ENCODE results near the gene DHRS1. TPM values are rescaled to one million over a fixed set of nuclear protein-coding genes. Genes with fewer than 3 reads are reported as not detected.

DHRS1 gene
- total RNA-seq, 1 donor from 2014 or later: 31.4 TPM

DNA sequence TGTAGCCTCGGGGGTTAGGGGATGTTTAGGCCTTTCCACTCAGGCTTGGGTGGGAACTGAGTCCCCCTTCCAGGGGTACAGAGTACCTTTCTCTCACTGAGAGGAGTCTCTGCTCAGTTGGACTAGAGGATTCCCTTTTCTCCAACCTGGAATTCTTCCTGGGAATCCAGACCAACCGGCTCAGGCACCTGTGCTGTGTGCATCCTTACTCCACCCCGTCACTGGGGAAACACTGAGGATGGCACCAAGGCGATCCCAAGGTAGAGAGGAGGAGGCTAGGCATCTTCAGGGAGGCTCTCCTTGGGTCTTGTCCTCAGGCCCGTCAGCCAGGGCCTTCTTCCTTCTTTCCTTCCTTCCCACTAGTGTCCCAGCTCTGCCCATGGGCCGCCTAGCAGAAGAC is 35.7 kb downstream of the DHRS1 start:
- no peak for DNase-seq (ENCODE audit: extremely low spot score, unreplicated experiment)
- TF ChIP-seq, protein P1, sequence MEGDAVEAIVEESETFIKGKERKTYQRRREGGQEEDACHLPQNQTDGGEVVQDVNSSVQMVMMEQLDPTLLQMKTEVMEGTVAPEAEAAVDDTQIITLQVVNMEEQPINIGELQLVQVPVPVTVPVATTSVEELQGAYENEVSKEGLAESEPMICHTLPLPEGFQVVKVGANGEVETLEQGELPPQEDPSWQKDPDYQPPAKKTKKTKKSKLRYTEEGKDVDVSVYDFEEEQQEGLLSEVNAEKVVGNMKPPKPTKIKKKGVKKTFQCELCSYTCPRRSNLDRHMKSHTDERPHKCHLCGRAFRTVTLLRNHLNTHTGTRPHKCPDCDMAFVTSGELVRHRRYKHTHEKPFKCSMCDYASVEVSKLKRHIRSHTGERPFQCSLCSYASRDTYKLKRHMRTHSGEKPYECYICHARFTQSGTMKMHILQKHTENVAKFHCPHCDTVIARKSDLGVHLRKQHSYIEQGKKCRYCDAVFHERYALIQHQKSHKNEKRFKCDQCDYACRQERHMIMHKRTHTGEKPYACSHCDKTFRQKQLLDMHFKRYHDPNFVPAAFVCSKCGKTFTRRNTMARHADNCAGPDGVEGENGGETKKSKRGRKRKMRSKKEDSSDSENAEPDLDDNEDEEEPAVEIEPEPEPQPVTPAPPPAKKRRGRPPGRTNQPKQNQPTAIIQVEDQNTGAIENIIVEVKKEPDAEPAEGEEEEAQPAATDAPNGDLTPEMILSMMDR (conservative IDR thresholded peaks at IDR 0.05): no peak
- Mint-ChIP-seq H3K9me3 (no peaks in the 10 kb centered on the region), H3K27me3 (no peaks in the 10 kb centered on the region), H3K4me1 (ENCODE audit: unreplicated experiment) (peaks cover 3% of the 10 kb centered on the region), H3K27ac (peak overlapping the region; percentile 86), H3K36me3 (peaks cover 4% of the 10 kb centered on the region), H3K4me3 (no peak overlapping the region)

DNA sequence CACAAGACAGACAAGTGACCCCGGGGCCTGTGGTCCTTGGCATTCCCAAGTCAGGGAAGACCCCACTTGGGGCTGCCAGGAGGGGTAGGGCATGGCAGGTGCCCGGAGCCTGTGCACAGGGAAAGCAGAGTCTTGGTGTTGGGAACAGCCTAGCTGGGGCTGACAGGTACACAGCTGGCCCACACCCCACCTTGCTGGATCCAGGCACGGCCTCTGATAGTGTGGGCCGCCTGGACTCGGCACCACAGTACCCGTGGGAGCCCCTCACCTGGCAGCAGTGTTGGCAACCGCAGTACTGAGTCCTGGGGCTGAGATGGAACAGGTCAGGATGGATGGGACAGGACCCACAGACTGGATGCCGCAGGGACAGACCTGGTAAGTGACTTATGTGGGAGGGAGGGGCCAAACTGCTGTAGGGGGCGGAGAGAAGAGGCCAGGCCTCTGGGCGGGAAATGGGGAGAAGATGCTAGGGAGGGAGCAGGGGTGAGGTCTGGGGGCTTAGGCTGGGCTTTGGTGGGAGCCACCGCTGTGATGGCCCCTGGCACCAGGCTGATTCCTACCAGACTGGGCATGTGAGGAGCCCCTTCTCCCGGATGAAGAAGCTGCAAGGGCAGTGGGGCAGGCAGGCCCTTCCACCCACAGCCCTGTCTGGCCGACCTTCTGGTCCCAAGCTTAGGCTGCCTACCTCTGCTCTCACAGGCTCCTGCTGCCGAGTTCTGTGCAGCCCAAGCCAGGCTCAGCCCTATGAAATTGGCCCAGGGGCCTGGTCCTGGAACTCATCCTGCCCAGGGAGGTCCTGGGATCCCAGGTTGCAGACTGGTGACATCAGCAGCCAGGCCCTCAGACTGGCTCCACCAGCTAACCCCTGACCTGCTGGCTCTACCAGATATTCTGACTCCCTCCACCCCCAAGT is 36.5 kb downstream of the DHRS1 start, which contains the start of gene TGM1:
Gene TGM1 (minus strand): TSS at position 357 of the 913 bp plus-strand sequence. CDS start 825 bp downstream, outside the sequence.
- Mint-ChIP-seq H3K4me3 (no peak within 1 kb of the TSS), H3K27me3 (no peaks in the 10 kb centered on the region), H3K36me3 (peaks cover 4% of the 10 kb centered on the region), H3K27ac (peak within 1 kb of the TSS; percentile 86), H3K4me1 (ENCODE audit: unreplicated experiment) (peaks cover 3% of the 10 kb centered on the region), H3K9me3 (no peaks in the 10 kb centered on the region)
- TF ChIP-seq, protein P1 (conservative IDR thresholded peaks at IDR 0.05): no peak
- DNase-seq (ENCODE audit: extremely low spot score, unreplicated experiment): no peak

GRCh38 chr14:24261969-24262327 is 37.6 kb downstream of the DHRS1 start:
- TF ChIP-seq, protein P1 (conservative IDR thresholded peaks at IDR 0.05): no peak
- no peaks in the 10 kb centered on the region for H3K9me3 Mint-ChIP-seq
- H3K4me1 Mint-ChIP-seq (ENCODE audit: unreplicated experiment): peaks cover 3% of the 10 kb centered on the region
- no peaks in the 10 kb centered on the region for H3K27me3 Mint-ChIP-seq
- DNase-seq (ENCODE audit: extremely low spot score, unreplicated experiment): no peak
- no peak overlapping the region for H3K4me3 Mint-ChIP-seq
- no peaks in the 10 kb centered on the region for H3K36me3 Mint-ChIP-seq
- no peak overlapping the region for H3K27ac Mint-ChIP-seq

- DNase-seq (ENCODE audit: extremely low spot score, unreplicated experiment): no peak
- TF ChIP-seq, protein P1 (conservative IDR thresholded peaks at IDR 0.05): no peak
- H3K27ac Mint-ChIP-seq: peak overlapping the region; percentile 84
- H3K4me3 Mint-ChIP-seq: no peak overlapping the region
- H3K36me3 Mint-ChIP-seq: no peaks in the 10 kb centered on the region
- H3K9me3 Mint-ChIP-seq: no peaks in the 10 kb centered on the region
- H3K4me1 Mint-ChIP-seq (ENCODE audit: unreplicated experiment): peaks cover 3% of the 10 kb centered on the region
- no peaks in the 10 kb centered on the region for H3K27me3 Mint-ChIP-seq
These were observed 38.2 kb downstream of the DHRS1 start for GRCh38 chr14:24261256-24261968.

DNA sequence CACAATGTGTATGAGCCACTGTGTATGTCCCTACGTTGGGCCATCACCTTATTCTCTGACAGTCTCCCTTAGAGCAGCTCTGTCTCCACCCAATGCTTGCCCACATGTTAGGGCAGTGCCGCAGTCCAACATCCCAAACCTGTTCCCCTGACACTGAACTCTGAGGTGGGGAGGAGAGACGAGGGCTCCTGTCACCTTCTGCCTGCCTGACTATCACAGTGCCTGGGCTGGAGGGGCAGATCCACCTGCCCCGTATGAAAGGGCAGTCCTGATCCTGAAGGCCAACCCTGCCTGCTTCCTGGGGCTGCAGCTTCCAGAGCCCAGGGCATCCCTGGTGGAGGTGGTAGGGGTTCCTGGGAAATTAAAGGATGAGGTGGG is 38.8 kb downstream of the DHRS1 start:
- no peak overlapping the region for H3K4me3 Mint-ChIP-seq
- H3K4me1 Mint-ChIP-seq (ENCODE audit: unreplicated experiment): peaks cover 3% of the 10 kb centered on the region
- DNase-seq (ENCODE audit: extremely low spot score, unreplicated experiment): no peak
- H3K27me3 Mint-ChIP-seq: no peaks in the 10 kb centered on the region
- peak overlapping the region; percentile 84 for H3K27ac Mint-ChIP-seq
- no peaks in the 10 kb centered on the region for H3K9me3 Mint-ChIP-seq
- TF ChIP-seq, protein P1 (conservative IDR thresholded peaks at IDR 0.05): no peak
- H3K36me3 Mint-ChIP-seq: no peaks in the 10 kb centered on the region
